ENCODE measurements around the gene MICAL1.

MICAL1 gene

GRCh38 chr6:109477184-109477583 is 21.6 kb upstream of the MICAL1 start:
- peaks cover 51% of the 10 kb centered on the region for H4K20me1 ChIP-seq (ENCODE audit: insufficient read depth, low read length, poor library complexity, severe bottlenecking)
- TF ChIP-seq EZH2phosphoT487 (IDR thresholded peaks at IDR 0.05; ENCODE audit: borderline replicate concordance) (no peak), CTCF (conservative IDR thresholded peaks at IDR 0.05; ENCODE audit: low read length) (no peak)
- H3K4me3 ChIP-seq (ENCODE audit: low read length, poor library complexity, severe bottlenecking): peak overlapping the region; percentile 93
- no peaks in the 10 kb centered on the region for H3K9me3 ChIP-seq (ENCODE audit: insufficient read depth, low read depth, low read length)
- no peak overlapping the region for H2AFZ ChIP-seq (ENCODE audit: low read length)
- H3K9ac ChIP-seq (ENCODE audit: low read depth, low read length, poor library complexity, severe bottlenecking): peak overlapping the region; percentile 65
- H3K79me2 ChIP-seq (ENCODE audit: insufficient read depth, low read length): peaks cover 88% of the 10 kb centered on the region
- H3K36me3 ChIP-seq (ENCODE audit: insufficient read depth, low read length): peaks cover 29% of the 10 kb centered on the region; the same call in 1 of the 2 replicates
- no peaks in the 10 kb centered on the region for H3F3A ChIP-seq (ENCODE audit: low read depth)
- H3K27me3 ChIP-seq (ENCODE audit: insufficient read depth, low read length, poor library complexity, severe bottlenecking): no peaks in the 10 kb centered on the region
- H3K4me1 ChIP-seq (ENCODE audit: insufficient read depth, low read length, poor library complexity, severe bottlenecking): peaks cover 64% of the 10 kb centered on the region
- H3K4me2 ChIP-seq (ENCODE audit: low read depth, low read length, poor library complexity, severe bottlenecking): peak overlapping the region; percentile 88
- no peaks in the 10 kb centered on the region for H3K9me2 ChIP-seq (replicated peaks; ENCODE audit: low read depth, low read length)

DNA sequence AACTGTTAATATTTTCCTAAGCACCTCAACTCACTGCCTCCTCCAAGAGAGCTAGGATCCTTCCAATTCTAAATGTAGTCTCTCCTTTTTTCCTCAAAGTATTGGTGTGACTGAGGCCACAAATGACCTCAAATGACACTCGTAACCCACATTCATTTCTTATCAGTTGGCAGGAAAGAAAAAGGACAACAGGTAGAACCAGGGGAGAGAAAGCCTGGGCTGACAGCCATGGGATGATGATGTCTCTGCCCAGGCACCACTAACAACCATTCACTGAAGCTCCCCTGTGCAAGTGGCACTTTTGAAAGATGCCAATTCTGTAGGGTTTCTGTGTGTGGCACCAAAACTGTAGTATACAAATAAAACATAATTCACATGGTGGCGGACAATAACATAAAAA is 20.1 kb upstream of the MICAL1 start:
- Histone ChIP-seq H3K9me2 (replicated peaks; ENCODE audit: low read depth, low read length) (no peaks in the 10 kb centered on the region), H3K9me3 (ENCODE audit: insufficient read depth, low read depth, low read length) (no peaks in the 10 kb centered on the region), H3K4me2 (ENCODE audit: low read depth, low read length, poor library complexity, severe bottlenecking) (peak overlapping the region; percentile 88), H3F3A (ENCODE audit: low read depth) (no peaks in the 10 kb centered on the region), H2AFZ (ENCODE audit: low read length) (no peak overlapping the region), H3K4me3 (ENCODE audit: low read length, poor library complexity, severe bottlenecking) (peak overlapping the region; percentile 93), H3K27me3 (ENCODE audit: insufficient read depth, low read length, poor library complexity, severe bottlenecking) (no peaks in the 10 kb centered on the region), H3K36me3 (ENCODE audit: insufficient read depth, low read length) (peaks cover 43% of the 10 kb centered on the region; the same call in 1 of the 2 replicates), H3K79me2 (ENCODE audit: insufficient read depth, low read length) (peaks cover 80% of the 10 kb centered on the region), H3K4me1 (ENCODE audit: insufficient read depth, low read length, poor library complexity, severe bottlenecking) (peaks cover 49% of the 10 kb centered on the region), H4K20me1 (ENCODE audit: insufficient read depth, low read length, poor library complexity, severe bottlenecking) (peaks cover 39% of the 10 kb centered on the region), H3K9ac (ENCODE audit: low read depth, low read length, poor library complexity, severe bottlenecking) (no peak overlapping the region)
- TF ChIP-seq EZH2phosphoT487 (IDR thresholded peaks at IDR 0.05; ENCODE audit: borderline replicate concordance) (no peak), CTCF (conservative IDR thresholded peaks at IDR 0.05; ENCODE audit: low read length) (no peak)

GRCh38 chr6:109474995-109475394 is 19.4 kb upstream of the MICAL1 start:
- Histone ChIP-seq H2AFZ (ENCODE audit: low read length) (no peak overlapping the region), H3K36me3 (ENCODE audit: insufficient read depth, low read length) (peaks cover 41% of the 10 kb centered on the region; the same call in 1 of the 2 replicates), H3K4me2 (ENCODE audit: low read depth, low read length, poor library complexity, severe bottlenecking) (peak overlapping the region; percentile 88), H3K4me1 (ENCODE audit: insufficient read depth, low read length, poor library complexity, severe bottlenecking) (peaks cover 44% of the 10 kb centered on the region), H3K9me2 (replicated peaks; ENCODE audit: low read depth, low read length) (no peaks in the 10 kb centered on the region), H3F3A (ENCODE audit: low read depth) (no peaks in the 10 kb centered on the region), H3K9ac (ENCODE audit: low read depth, low read length, poor library complexity, severe bottlenecking) (no peak overlapping the region), H4K20me1 (ENCODE audit: insufficient read depth, low read length, poor library complexity, severe bottlenecking) (peaks cover 33% of the 10 kb centered on the region), H3K9me3 (ENCODE audit: insufficient read depth, low read depth, low read length) (no peaks in the 10 kb centered on the region), H3K79me2 (ENCODE audit: insufficient read depth, low read length) (peaks cover 73% of the 10 kb centered on the region), H3K27me3 (ENCODE audit: insufficient read depth, low read length, poor library complexity, severe bottlenecking) (no peaks in the 10 kb centered on the region), H3K4me3 (ENCODE audit: low read length, poor library complexity, severe bottlenecking) (no peak overlapping the region)
- TF ChIP-seq EZH2phosphoT487 (IDR thresholded peaks at IDR 0.05; ENCODE audit: borderline replicate concordance) (no peak), CTCF (conservative IDR thresholded peaks at IDR 0.05; ENCODE audit: low read length) (no peak)

Measured in Loucy (cell line).